Right lobe of liver (tissue), 6 donors: Measurements from ENCODE around the gene FYN. TPM values are rescaled to one million over a fixed set of nuclear protein-coding genes. Genes with fewer than 3 reads are reported as not detected.

Experiments used
- ATAC-seq, 4 donors: fragments of 200-7000 bp; cut with Tn5 transposase; one replicate each; pipeline ENCODE4 v1.9.1; 2020; ENCODE audit warnings: mild to moderate bottlenecking in 4 of 4, moderate library complexity in 4 of 4
- DNase-seq, 3 donors: peaks; one replicate each; pipeline ENCODE4 v3.0.0-alpha.2; 2020
- H3K27ac ChIP-seq, 3 donors: fragments of 200-600 bp; one replicate each; pipeline ENCODE4 v1.8.0; 2022
- H3K27me3 ChIP-seq, 2 donors: fragments of 200-600 bp; one replicate each; pipeline ENCODE4 v1.8.0; 2022
- H3K36me3 ChIP-seq, 4 donors: fragments of 200-600 bp; sonication (generic) in 1 of 4; one replicate each; pipeline versions ENCODE4 v1.5.1 to v1.8.0; 2017 to 2022; ENCODE audit warnings: control low read depth in 1 of 4
- H3K4me1 ChIP-seq, 4 donors: fragments of 200-600 bp; sonication (generic) in 1 of 4; one replicate each; pipeline versions ENCODE4 v1.5.1 to v1.8.0; 2017 to 2022; ENCODE audit warnings: control low read depth in 1 of 4
- H3K4me3 ChIP-seq, 3 donors: fragments of 200-600 bp; one replicate each; pipeline ENCODE4 v1.8.0; 2022
- H3K9me3 ChIP-seq, 4 donors: fragments of 200-600 bp; sonication (generic) in 1 of 4; one replicate each; pipeline versions ENCODE4 v1.5.1 to v1.8.0; 2017 to 2022; ENCODE audit warnings: control low read depth in 1 of 4
- CTCF ChIP-seq, 4 donors: fragments of 200-600 bp in 3 of 4; fragments of 450-650 bp in 1 of 4; IDR thresholded peaks; one replicate each; pipeline versions ENCODE4 v1.5.1 to v1.8.0; 2016 to 2022; ENCODE audit warnings: antibody characterized with exemption in 4 of 4, mild to moderate bottlenecking in 2 of 4
- POLR2A ChIP-seq: fragments of 450-650 bp; IDR thresholded peaks from one replicate; pipeline ENCODE4 v1.6.1; 2017; ENCODE audit warnings: antibody characterized with exemption, mild to moderate bottlenecking
- WGBS: methylation state at CpG from one replicate; pipeline ENCODE4 v1.1.6; 2018; ENCODE audit warnings: low coverage, low lambda C conversion rate; ENCODE audit not compliant: insufficient coverage; ENCODE audit errors: missing lambda C conversion rate; 5-methylcytosine and 5-hydroxymethylcytosine counted together
- intact Hi-C, 2 donors: fragments of 100-400 bp; cut with DNase I; formaldehyde crosslinking; loops; one replicate each; pipeline versions ENCODE4 v1.11.2 to v1.14.1; 2022
- total RNA-seq, 6 experiments: library from RNA; depleted of rRNA in 2 of 6; stranded (reverse); fragments of >200 nt in 2 of 6; fragmentation: NEBNext Ultra II Directional in 3 of 6; extraction: Animal tissue kit (Norgen Biotek cat#: 25700) in 3 of 6; gene quantifications; one replicate each; pipeline versions ENCODE4 v1.1.0 to v1.2.4, GENCODE V29; 2016 to 2023
- donor health status: DM: no; HTN: yes; CAD: no.
- donor health status: DM: no; HTN: no; CAD: no.
- donor health status: DM: no; HTN: no; CAD: no.
- donor health status: DM: no; HTN: yes; CAD: no.
- donor health status: DM: no; HTN: yes; CAD: no.

FYN gene
- total RNA-seq, 6 experiments from 2014 or later = 16.8 to 33.7 (median 23.5) TPM

DNA sequence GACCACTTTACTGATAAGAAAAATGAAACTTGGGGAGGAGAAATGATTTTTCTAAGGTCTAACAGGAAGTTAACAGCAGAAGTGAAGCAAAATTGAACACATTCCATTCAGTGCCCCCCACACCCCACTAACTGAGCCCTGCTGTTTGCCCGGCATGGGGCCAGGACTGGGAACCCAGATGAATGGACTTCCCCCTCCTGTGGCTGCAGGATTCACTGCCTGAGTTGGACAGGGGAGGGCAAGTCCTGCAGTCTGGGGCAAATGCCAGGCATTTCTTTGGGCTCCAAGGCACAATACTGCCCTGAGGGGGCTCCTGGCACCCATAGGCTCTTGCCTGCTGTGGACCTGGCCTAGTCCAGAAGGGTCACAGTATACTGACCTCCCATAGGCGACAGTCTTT, 28.3 kb downstream of the FYN start:
- ATAC-seq (peak; percentile 13 to 38 (median 26)), DNase-seq (no peak)
- Histone ChIP-seq H3K4me3 (no peak overlapping the region), H3K36me3 (no peaks in the 10 kb centered on the region), H3K9me3 (no peaks in the 10 kb centered on the region), H3K4me1 (no peaks in the 10 kb centered on the region), H3K27me3 (no peaks in the 10 kb centered on the region), H3K27ac (no peak overlapping the region)
- no peak for TF ChIP-seq CTCF (IDR thresholded peaks at IDR 0.05)
- WGBS = 70% methylated on average over 1 of the region's 2 CpGs
- intact Hi-C loops = no loop called here

DNA sequence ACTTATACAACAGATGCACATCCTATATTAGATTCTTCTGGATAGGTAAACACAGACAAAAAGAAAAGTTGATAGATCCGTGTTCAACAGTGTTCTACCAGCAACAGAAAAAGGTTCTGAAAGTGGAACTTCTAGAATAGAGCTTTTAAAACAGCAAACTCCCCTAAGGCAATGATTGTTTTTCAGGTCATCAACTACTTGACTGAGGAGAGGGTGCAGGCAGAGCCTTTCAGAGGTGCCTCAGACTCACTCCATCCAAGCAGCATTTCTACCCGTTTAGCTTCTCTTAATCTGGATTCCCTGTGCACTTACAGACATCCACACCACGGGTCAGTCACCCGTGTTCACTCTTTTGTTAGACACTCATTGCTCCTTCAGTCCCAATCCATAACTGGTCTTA, 28.9 kb downstream of the FYN start:
- H3K36me3 ChIP-seq = no peaks in the 10 kb centered on the region
- H3K4me1 ChIP-seq = no peaks in the 10 kb centered on the region
- H3K9me3 ChIP-seq = no peaks in the 10 kb centered on the region
- ATAC-seq (no peak), DNase-seq (no peak)
- TF ChIP-seq POLR2A (no peak), CTCF (IDR thresholded peaks at IDR 0.05) (no peak)
- intact Hi-C loops = no loop called here
- WGBS = 25% methylated on average over 4 of the region's 4 CpGs
- H3K4me3 ChIP-seq = no peak overlapping the region
- no peaks in the 10 kb centered on the region for H3K27me3 ChIP-seq
- no peak overlapping the region for H3K27ac ChIP-seq

- 65% methylated on average over 7 of the region's 7 CpGs for WGBS
- DNase-seq = no peak
- Histone ChIP-seq H3K36me3 (no peaks in the 10 kb centered on the region), H3K9me3 (no peaks in the 10 kb centered on the region), H3K4me3 (no peak overlapping the region), H3K4me1 (no peaks in the 10 kb centered on the region), H3K27ac (no peak overlapping the region), H3K27me3 (no peaks in the 10 kb centered on the region)
- no peak for TF ChIP-seq POLR2A
- TF ChIP-seq CTCF (IDR thresholded peaks at IDR 0.05) = no peak
- intact Hi-C loops = no loop called here
- ATAC-seq = peak in 2 of 4 donors; percentile 22 to 29
Observed at GRCh38 chr6:111843347-111844147, 29.7 kb downstream of the FYN start.

DNA sequence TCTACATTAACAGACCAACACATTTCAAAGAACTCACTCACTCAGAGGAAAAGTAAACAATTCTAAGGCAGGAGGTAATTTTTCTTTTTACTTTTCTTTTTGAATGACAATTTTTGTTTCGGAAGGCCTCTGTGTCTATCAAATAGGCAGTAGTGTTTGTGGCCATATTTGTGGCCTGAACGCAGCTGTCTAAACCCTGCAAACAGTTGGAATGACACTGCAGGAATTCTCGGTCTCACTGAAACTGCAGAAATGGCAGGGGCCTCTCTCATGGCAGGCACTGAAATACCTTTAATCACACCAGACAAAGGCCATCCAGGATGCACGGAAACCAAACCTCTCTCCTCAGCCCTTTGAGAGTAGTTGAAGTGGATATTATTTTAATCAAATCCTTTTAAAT, 30.4 kb downstream of the FYN start:
- intact Hi-C loops = no loop called here
- no peak for TF ChIP-seq POLR2A
- TF ChIP-seq CTCF (IDR thresholded peaks at IDR 0.05) = no peak
- Histone ChIP-seq H3K36me3 (no peaks in the 10 kb centered on the region), H3K9me3 (no peaks in the 10 kb centered on the region), H3K4me3 (no peak overlapping the region), H3K27ac (no peak overlapping the region), H3K27me3 (no peaks in the 10 kb centered on the region), H3K4me1 (no peaks in the 10 kb centered on the region)
- DNase-seq (no peak), ATAC-seq (no peak)
- 59% methylated on average over 4 of the region's 4 CpGs for WGBS
